Measurements from ENCODE around the gene PRDM13.
"Not testable (repeated sequence)": the region's sequence is repeated elsewhere in the genome, so short reads cannot be mapped to it uniquely, and the experiment has no call there.

PRDM13 gene

DNA sequence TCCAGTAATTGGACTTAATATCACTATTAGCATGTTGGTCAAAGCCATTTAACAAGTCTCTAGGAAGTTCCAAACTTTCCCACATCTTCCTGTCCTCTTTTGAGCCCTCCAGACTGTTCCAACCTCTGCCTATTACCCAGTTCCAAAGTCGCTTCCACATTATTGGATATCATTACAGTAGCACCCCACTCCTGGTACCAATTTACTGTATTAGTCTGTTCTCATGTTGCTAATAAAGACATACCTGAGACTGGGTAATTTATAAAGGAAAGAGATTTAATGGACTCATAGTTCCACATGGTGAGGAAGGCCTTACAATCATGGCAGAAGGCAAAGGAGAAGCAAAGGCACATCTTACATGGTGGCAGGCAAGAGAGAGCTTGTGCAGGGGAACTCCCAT is 31.7 kb downstream of the PRDM13 start:
- DNase-seq; H3K27ac Mint-ChIP-seq; H3K4me3 Mint-ChIP-seq; H3K36me3 Mint-ChIP-seq (ENCODE audit: low read depth); H3K4me1 Mint-ChIP-seq (ENCODE audit: low read depth): not testable (repeated sequence)
- H3K27me3 Mint-ChIP-seq, result peaks cover 35% of the 10 kb centered on the region
- peaks cover 13% of the 10 kb centered on the region for H3K9me3 Mint-ChIP-seq

- Mint-ChIP-seq H3K36me3 (ENCODE audit: low read depth) (no peaks in the 10 kb centered on the region), H3K4me1 (ENCODE audit: low read depth) (no peaks in the 10 kb centered on the region), H3K27me3 (peaks cover 54% of the 10 kb centered on the region), H3K9me3 (peaks cover 13% of the 10 kb centered on the region), H3K4me3 (no peak overlapping the region), H3K27ac (no peak overlapping the region)
- DNase-seq, result no peak
Measured at GRCh38 chr6:99641270-99641669, 34.6 kb downstream of the PRDM13 start.

GRCh38 chr6:99645986-99646385 is 39.4 kb downstream of the PRDM13 start:
- DNase-seq, result no peak
- Mint-ChIP-seq H3K27me3 (peaks cover 55% of the 10 kb centered on the region), H3K4me1 (ENCODE audit: low read depth) (no peaks in the 10 kb centered on the region), H3K36me3 (ENCODE audit: low read depth) (no peaks in the 10 kb centered on the region), H3K4me3 (no peak overlapping the region), H3K27ac (no peak overlapping the region), H3K9me3 (no peaks in the 10 kb centered on the region)

DNA sequence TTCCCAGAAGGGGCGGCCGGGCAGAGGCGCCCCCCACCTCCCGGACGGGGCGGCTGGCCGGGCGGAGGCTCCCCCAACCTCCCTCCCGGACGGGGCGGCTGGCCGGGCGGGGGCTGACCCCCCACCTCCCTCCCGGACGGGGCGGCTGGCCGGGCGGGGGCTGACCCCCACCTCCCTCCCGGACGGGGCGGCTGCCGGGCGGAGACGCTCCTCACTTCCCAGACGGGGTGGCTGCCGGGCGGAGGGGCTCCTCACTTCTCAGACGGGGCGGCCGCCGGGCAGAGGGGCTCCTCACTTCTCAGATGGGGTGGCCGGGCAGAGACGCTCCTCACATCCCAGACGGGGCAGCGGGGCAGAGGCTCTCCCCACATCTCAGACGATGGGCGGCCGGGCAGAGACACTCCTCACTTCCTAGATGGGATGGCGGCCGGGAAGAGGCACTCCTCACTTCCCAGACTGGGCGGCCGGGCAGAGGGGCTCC is 43.5 kb downstream of the PRDM13 start:
- H3K27me3 Mint-ChIP-seq, result peaks cover 47% of the 10 kb centered on the region
- H3K4me1 Mint-ChIP-seq (ENCODE audit: low read depth); H3K4me3 Mint-ChIP-seq; H3K9me3 Mint-ChIP-seq; H3K27ac Mint-ChIP-seq; H3K36me3 Mint-ChIP-seq (ENCODE audit: low read depth); DNase-seq: not testable (repeated sequence)

DNA sequence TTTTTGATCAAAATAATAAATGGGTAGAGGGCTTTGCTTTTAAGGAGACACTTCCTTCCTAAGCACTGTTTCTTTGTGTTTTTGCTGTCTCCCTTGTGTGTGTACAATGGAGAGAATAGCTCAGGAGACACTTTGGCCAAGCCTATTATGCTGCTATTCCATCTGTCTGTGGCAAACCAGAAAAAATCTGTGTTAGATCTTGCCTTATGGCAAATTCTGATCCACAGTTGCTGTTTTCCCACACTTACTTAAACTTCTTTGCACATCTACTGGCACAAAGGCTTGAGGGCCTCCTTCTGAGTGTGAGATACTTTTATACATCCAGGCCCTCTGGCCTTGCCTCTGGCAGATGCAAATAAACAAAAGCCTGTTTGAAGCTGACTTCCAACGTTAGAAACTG is 53.6 kb downstream of the PRDM13 start:
- H3K27me3 Mint-ChIP-seq, result peaks cover 9% of the 10 kb centered on the region
- H3K4me1 Mint-ChIP-seq (ENCODE audit: low read depth), result no peaks in the 10 kb centered on the region
- H3K9me3 Mint-ChIP-seq, result no peaks in the 10 kb centered on the region
- no peak overlapping the region for H3K27ac Mint-ChIP-seq
- DNase-seq, result no peak
- no peak overlapping the region for H3K4me3 Mint-ChIP-seq
- no peaks in the 10 kb centered on the region for H3K36me3 Mint-ChIP-seq (ENCODE audit: low read depth)

GRCh38 chr6:99661870-99662269 is 55.2 kb downstream of the PRDM13 start:
- H3K36me3 Mint-ChIP-seq (ENCODE audit: low read depth), result no peaks in the 10 kb centered on the region
- H3K27me3 Mint-ChIP-seq, result peaks cover 3% of the 10 kb centered on the region
- no peak overlapping the region for H3K27ac Mint-ChIP-seq
- no peaks in the 10 kb centered on the region for H3K9me3 Mint-ChIP-seq
- H3K4me3 Mint-ChIP-seq, result no peak overlapping the region
- no peaks in the 10 kb centered on the region for H3K4me1 Mint-ChIP-seq (ENCODE audit: low read depth)
- DNase-seq, result no peak

DNA sequence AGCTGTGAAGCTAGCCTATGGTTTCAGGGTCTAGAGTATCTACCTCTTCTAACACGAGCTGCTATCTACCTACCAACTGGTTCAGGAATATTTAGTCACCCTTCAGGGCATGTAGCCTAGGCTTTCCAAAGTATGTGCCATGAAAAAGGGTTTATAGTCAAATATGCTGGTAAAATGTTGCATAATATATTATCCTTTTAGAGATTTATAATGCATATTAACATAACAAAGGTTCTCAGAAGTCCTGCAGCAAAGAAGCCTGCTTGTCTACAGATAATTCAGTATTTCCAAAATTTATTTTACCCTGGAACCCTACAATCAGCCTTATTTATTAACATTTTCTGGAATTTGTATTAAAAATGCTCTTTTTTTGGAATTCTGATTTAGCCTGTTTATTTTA is 56.0 kb downstream of the PRDM13 start:
- peaks cover 3% of the 10 kb centered on the region for H3K27me3 Mint-ChIP-seq
- no peaks in the 10 kb centered on the region for H3K36me3 Mint-ChIP-seq (ENCODE audit: low read depth)
- H3K27ac Mint-ChIP-seq, result no peak overlapping the region
- no peak overlapping the region for H3K4me3 Mint-ChIP-seq
- no peaks in the 10 kb centered on the region for H3K9me3 Mint-ChIP-seq
- H3K4me1 Mint-ChIP-seq (ENCODE audit: low read depth), result no peaks in the 10 kb centered on the region
- no peak for DNase-seq

All from activated T-cell treated with anti-CD3 and anti-CD28 coated beads, Interleukin-2, amount 50 U/mL, for 24 hours (primary cell).